Measurements from ENCODE around the gene ALDOA. TPM values are rescaled to one million over a fixed set of nuclear protein-coding genes. Genes with fewer than 3 reads are reported as not detected.

ALDOA gene
- total and polyA plus RNA-seq, 2 experiments from 2014 or later, result 397 to 882 TPM

DNA sequence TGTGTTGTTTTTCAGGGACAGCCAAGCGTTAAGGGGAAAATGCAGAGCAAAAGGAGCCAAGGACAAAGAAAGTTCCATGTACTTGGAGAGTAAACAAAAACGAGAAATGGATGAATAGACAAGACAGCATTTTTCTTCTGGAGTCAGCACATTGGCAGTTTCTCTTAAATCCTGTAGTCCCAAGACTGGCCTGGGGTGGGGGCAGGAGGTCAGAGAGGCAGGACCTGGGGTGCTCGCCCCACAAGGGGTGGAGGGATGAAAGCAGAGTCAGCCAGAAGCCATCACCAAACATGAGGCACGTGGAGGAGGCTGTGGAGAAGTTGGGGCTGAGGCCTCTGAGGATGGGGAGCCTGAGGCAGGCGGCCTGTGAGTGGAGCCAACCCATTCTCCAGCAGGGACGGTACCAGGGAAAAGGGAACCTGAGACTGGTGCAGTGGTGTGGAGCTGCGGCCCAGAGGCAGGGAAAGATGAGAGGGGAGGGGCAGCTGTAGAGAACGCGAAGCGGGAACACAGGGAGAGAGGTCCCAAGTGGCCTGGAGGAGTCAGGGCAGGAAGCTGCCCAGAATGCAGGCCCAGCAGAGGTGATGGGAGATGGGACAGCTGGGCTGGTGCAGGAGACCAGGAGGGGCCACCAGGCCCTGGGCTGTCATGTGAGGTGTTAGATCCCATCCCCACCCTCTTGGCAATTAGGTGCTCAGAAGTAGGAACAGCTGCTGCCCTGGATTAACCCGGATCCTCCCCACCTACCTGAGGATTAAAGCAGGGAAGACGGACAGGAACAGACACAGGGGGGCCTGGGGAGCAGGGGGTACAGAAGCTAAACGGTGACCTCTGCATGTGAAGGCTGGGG, 37.7 kb upstream of the ALDOA start:
- H3K4me2 ChIP-seq, result no peak overlapping the region
- H3K27ac ChIP-seq, result no peak overlapping the region
- H3K9me2 ChIP-seq (replicated peaks; ENCODE audit: insufficient read depth), result no peaks in the 10 kb centered on the region
- peaks cover 7% of the 10 kb centered on the region for H3K4me1 ChIP-seq (ENCODE audit: insufficient read depth)
- TF ChIP-seq, protein P1, sequence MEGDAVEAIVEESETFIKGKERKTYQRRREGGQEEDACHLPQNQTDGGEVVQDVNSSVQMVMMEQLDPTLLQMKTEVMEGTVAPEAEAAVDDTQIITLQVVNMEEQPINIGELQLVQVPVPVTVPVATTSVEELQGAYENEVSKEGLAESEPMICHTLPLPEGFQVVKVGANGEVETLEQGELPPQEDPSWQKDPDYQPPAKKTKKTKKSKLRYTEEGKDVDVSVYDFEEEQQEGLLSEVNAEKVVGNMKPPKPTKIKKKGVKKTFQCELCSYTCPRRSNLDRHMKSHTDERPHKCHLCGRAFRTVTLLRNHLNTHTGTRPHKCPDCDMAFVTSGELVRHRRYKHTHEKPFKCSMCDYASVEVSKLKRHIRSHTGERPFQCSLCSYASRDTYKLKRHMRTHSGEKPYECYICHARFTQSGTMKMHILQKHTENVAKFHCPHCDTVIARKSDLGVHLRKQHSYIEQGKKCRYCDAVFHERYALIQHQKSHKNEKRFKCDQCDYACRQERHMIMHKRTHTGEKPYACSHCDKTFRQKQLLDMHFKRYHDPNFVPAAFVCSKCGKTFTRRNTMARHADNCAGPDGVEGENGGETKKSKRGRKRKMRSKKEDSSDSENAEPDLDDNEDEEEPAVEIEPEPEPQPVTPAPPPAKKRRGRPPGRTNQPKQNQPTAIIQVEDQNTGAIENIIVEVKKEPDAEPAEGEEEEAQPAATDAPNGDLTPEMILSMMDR (IDR thresholded peaks at IDR 0.05; ENCODE audit: poor library complexity), result no peak
- no peak for TF ChIP-seq EZH2phosphoT487 (IDR thresholded peaks at IDR 0.05; ENCODE audit: low read depth, severe bottlenecking, unreplicated experiment)
- no peak for TF ChIP-seq EZH2 (IDR thresholded peaks at IDR 0.05; ENCODE audit: borderline replicate concordance)
- DNase-seq (ENCODE audit: low spot score), result no peak
- peaks cover 61% of the 10 kb centered on the region for H3K27me3 ChIP-seq
- H3K4me3 ChIP-seq, result no peak overlapping the region
- H3K9me3 ChIP-seq (ENCODE audit: low read depth), result no peaks in the 10 kb centered on the region
- no peaks in the 10 kb centered on the region for H3K36me3 ChIP-seq (replicated peaks; ENCODE audit: insufficient read depth, low read depth)
- H4K20me1 ChIP-seq (ENCODE audit: insufficient read depth, poor library complexity, severe bottlenecking), result no peaks in the 10 kb centered on the region
- 69% methylated on average over 13 of the region's 13 CpGs for WGBS (ENCODE audit: low lambda C conversion rate, missing lambda C conversion rate)
- no peak overlapping the region for H2AFZ ChIP-seq
- H3K79me2 ChIP-seq, result no peaks in the 10 kb centered on the region

DNA sequence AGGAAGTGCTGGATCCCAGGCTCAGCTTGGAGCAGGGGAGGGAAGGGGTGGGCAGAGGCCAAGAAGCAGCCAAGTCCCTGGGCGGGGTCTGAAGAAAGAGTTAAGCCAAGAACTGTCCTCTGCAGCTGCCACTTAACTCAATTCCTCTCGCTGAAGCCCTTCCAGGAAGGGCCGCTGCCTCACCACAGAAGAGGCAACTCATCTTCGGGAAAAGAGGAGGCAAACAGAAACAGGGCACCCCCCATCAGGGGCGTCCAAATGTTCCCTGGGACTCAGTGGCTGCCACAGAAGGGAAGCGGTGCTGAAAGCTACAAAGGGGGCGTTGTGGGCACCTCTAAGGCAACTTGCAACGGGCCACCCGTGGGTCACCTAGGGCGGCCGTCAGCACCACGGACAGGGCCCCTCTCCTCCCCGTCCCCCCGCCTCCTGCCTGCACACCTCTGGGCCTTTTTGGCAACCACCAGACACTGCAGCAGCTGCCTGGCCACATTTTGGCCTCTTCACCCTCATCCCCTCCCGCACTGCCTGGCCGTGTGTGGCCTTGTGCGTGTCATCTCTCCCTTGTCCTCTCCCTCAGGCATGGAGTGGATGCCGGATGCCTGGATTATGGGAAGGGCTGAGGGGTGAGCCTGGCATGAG, 37.0 kb upstream of the ALDOA start:
- no peaks in the 10 kb centered on the region for H3K36me3 ChIP-seq (replicated peaks; ENCODE audit: insufficient read depth, low read depth)
- H3K4me2 ChIP-seq, result no peak overlapping the region
- H3K79me2 ChIP-seq, result no peaks in the 10 kb centered on the region
- no peaks in the 10 kb centered on the region for H3K9me3 ChIP-seq (ENCODE audit: low read depth)
- H3K4me3 ChIP-seq, result no peak overlapping the region
- peak; percentile 61 for DNase-seq (ENCODE audit: low spot score)
- TF ChIP-seq, protein P1 (IDR thresholded peaks at IDR 0.05; ENCODE audit: poor library complexity), result no peak
- no peak for TF ChIP-seq EZH2phosphoT487 (IDR thresholded peaks at IDR 0.05; ENCODE audit: low read depth, severe bottlenecking, unreplicated experiment)
- TF ChIP-seq EZH2 (IDR thresholded peaks at IDR 0.05; ENCODE audit: borderline replicate concordance), result no peak
- H3K9me2 ChIP-seq (replicated peaks; ENCODE audit: insufficient read depth), result no peaks in the 10 kb centered on the region
- no peak overlapping the region for H3K27ac ChIP-seq
- peaks cover 7% of the 10 kb centered on the region for H3K4me1 ChIP-seq (ENCODE audit: insufficient read depth)
- H4K20me1 ChIP-seq (ENCODE audit: insufficient read depth, poor library complexity, severe bottlenecking), result no peaks in the 10 kb centered on the region
- H2AFZ ChIP-seq, result no peak overlapping the region
- WGBS (ENCODE audit: low lambda C conversion rate, missing lambda C conversion rate), result 22% methylated on average over 18 of the region's 18 CpGs
- H3K27me3 ChIP-seq, result peaks cover 67% of the 10 kb centered on the region

DNA sequence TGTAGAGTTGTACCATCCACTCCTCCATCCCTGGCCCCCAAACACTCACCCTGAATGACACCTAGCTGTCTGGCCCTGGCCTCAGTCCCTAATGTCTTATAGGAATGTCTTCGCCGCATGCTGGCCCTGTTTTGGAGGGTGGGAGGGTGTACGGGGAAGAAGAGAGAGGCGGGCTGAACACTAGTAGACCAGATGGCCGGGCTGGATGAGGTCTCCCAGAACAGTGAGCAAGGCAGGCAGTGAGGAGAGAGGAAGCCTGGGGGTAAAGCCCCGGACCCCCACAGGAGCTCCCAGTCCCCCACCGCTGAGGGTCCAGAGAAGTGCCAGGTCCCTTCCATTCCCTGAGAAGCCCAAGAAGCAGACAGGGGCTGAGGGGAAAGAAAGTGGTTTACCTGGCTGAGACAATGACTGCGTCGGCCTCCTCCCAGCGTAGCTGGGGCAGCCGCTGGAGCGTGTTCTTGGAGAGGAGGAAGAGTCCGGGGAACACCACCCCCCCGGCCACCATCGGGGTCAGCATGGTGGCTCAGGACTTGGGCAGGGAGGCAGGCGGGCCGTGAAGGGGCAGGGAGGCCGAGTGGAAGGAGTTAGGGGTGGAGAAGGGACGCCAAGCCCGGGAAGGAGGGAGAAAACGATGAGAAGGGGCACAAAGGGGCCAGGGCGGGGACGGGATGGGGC, 35.4 kb upstream of the ALDOA start:
- 28% methylated on average over 16 of the region's 23 CpGs for WGBS (ENCODE audit: low lambda C conversion rate, missing lambda C conversion rate)
- no peaks in the 10 kb centered on the region for H3K36me3 ChIP-seq (replicated peaks; ENCODE audit: insufficient read depth, low read depth)
- no peak overlapping the region for H2AFZ ChIP-seq
- H3K79me2 ChIP-seq, result no peaks in the 10 kb centered on the region
- DNase-seq (ENCODE audit: low spot score), result no peak
- peaks cover 67% of the 10 kb centered on the region for H3K27me3 ChIP-seq
- no peaks in the 10 kb centered on the region for H3K9me2 ChIP-seq (replicated peaks; ENCODE audit: insufficient read depth)
- no peak overlapping the region for H3K4me3 ChIP-seq
- H3K4me2 ChIP-seq, result peak overlapping the region; percentile 86
- TF ChIP-seq, protein P1 (IDR thresholded peaks at IDR 0.05; ENCODE audit: poor library complexity), result no peak
- no peak for TF ChIP-seq EZH2 (IDR thresholded peaks at IDR 0.05; ENCODE audit: borderline replicate concordance)
- no peak for TF ChIP-seq EZH2phosphoT487 (IDR thresholded peaks at IDR 0.05; ENCODE audit: low read depth, severe bottlenecking, unreplicated experiment)
- no peaks in the 10 kb centered on the region for H4K20me1 ChIP-seq (ENCODE audit: insufficient read depth, poor library complexity, severe bottlenecking)
- no peak overlapping the region for H3K27ac ChIP-seq
- H3K9me3 ChIP-seq (ENCODE audit: low read depth), result no peaks in the 10 kb centered on the region
- H3K4me1 ChIP-seq (ENCODE audit: insufficient read depth), result peaks cover 7% of the 10 kb centered on the region

All from hepatocyte (in vitro differentiated cells).